Stromal cell of bone marrow (primary cell): ENCODE results near the gene PFN1.
"Not testable (repeated sequence)": the region's sequence is repeated elsewhere in the genome, so short reads cannot be mapped to it uniquely, and the experiment has no call there.

Experiments
- DNase-seq: peaks from one replicate; pipeline ENCODE4 v3.0.0-alpha.2; 2012; ENCODE audit warnings: low read depth

PFN1 gene

GRCh38 chr17:4945176-4945943, 3.0 kb downstream of the PFN1 start:
- peak; percentile 86 for DNase-seq

- DNase-seq: no peak
These were observed 3.7 kb downstream of the PFN1 start for GRCh38 chr17:4944554-4945175.

DNA sequence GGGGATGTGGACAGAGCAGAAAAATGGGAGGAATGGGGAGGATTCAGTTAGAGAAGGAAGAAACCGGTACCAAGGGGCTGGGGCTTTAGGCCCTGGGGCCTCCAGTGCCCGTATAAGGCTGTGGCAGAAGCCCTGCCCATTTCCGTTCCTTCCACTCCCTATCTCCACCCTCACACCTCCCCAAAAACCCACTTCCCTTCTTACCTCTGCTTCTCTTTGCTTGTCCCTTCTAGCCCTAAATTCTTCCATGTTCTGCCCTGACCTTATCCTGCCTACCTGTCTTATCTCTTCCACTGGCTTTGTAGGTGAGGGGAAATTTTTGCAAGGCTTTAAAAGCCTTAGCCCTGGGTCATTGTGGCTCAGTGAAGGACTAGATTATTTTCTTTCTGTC, 4.2 kb downstream of the PFN1 start:
- DNase-seq: no peak

GRCh38 chr17:4942760-4943508, 5.4 kb downstream of the PFN1 start:
- no peak for DNase-seq

DNA sequence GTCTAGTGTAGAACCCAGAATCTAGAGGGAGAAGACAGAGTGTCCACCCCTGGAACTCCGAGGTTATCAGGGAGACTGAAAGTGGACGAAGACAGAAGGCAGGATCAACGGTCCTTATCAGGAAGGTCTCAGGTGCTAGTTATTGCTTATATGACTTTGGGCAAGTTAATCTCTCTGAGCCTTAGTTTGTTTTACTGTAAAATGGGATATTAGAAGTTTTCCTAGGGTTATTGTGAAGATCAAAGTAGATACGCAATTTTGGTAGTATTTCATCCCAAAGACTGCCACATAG, 7.1 kb downstream of the PFN1 start:
- DNase-seq: no peak

GRCh38 chr17:4940555-4941318, 7.6 kb downstream of the PFN1 start:
- no peak for DNase-seq

- DNase-seq: peak; percentile 99
These were observed 8.4 kb downstream of the PFN1 start, which contains the start of the genes RNF167 and SLC25A11 for GRCh38 chr17:4939796-4940554. RNF167 (plus strand) TSS chr17:4940268; CDS start chr17:4940910, 642 bp downstream. SLC25A11 (minus strand) TSS chr17:4940046; CDS start chr17:4939910, 136 bp downstream.

GRCh38 chr17:4939546-4939795, 8.9 kb downstream of the PFN1 start:
- no peak for DNase-seq

DNA sequence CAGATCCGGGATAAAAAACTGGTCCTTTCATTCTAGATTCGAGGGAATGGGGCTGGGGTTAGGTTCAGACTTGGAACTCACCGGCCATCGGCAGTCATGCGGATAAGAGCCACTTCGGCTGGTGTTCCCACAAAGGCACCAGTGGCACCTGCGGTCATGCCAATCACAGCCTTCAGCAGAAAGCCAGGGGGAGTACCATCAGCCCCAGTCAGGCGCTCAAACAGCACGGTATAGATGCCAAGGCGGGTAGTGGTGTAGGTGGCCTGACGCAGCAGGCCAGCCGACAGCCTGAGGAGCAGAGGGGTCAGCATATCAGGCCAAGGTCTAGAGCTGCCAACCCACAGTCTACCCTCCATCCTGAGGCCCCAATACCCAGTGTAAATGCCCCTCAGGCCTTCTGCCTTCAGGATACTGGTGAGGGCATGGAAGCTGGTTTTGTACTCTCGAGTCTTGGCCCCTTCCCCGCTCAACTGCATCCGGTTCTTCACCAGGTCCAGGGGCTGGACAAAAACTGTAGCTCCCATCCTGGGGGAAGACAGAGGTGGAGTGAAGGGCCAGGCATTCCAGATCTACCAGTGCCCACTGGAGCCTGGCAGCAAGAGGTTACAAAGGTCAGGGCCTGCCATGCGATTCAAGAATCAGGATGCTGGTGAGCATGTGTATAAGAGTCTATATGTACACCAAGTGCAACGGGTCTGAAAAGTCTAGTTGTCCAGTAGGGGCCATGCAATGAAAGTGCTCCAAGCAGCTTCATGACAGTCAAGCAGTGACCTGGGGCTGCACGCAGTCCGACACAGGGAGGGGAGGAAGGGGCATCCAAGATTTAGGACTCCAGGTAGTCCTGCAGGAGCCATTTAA, 9.4 kb downstream of the PFN1 start:
- DNase-seq: no peak

- no peak for DNase-seq
These were observed 10.2 kb downstream of the PFN1 start for GRCh38 chr17:4938069-4938491.

DNA sequence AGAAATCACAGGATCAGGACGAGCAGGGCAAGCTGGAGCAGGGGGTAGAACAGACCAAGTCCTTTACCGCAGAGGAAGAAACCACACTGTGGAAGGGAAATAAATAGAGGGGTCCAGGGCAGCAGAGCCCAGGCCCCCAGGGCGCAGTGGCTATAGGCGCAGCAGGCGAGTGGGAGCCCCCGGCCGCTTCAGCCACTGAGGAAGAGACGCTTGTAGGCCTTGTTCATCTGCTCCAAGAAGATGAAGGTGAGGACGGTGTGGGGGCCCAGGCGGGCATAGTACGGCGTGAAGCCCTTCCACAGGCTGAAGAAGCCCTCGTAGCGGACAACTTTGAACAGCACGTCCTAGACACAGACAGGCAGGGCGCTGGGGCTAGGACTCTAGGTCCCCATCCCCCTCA, 10.8 kb downstream of the PFN1 start:
- DNase-seq: no peak

GRCh38 chr17:4936436-4936835, 11.9 kb downstream of the PFN1 start:
- no peak for DNase-seq

DNA sequence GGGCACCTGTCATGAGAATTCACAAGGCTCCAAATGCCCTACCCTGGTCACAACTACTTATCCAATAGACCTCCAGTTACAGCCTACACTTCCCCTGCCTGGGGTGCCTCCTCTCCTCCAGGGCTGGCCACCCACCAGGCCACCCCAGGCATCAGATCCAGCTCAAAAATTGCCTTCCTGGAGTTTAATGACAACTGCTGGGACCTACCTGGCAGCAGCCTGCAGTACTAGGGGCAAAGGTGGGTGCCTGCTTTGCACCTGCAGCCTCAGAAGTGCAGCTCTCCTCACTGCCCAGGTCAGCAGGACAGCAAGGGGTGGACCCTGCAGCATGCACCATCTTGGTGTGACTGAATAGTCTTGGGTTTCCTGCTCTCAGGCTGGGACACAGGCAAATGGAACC, 12.7 kb downstream of the PFN1 start:
- DNase-seq: no peak

DNA sequence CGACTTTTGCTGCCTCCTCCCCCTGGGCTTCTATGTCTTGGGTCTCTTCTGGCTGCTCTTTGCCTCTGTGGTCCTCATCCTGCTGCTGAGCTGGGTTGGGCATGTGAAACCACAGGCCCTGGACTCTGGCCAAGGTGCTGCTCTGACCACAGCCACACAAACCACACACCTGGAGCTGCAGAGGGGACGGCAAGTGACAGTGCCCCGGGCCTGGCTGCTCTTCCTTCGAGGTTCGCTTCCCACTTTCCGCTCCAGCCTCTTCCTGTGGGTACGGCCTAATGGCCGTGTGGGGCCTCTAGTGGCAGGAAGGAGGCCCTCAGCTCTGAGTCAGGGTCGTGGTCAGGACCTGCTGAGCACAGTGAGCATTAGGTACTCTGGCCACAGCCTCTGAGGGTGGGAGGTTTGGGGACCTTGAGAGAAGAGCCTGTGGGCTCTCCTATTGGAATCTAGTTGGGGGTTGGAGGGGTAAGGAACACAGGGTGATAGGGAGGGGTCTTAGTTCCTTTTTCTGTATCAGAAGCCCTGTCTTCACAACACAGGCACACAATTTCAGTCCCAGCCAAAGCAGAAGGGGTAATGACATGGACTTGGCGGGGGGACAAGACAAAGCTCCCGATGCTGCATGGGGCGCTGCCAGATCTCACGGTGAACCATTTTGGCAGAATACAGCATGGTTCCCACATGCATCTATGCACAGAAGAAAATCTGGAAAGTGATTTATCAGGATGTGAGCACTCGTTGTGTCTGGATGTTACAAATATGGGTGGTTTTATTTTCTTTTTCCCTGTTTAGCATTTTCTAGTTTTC, 14.0 kb downstream of the PFN1 start:
- no peak for DNase-seq

DNA sequence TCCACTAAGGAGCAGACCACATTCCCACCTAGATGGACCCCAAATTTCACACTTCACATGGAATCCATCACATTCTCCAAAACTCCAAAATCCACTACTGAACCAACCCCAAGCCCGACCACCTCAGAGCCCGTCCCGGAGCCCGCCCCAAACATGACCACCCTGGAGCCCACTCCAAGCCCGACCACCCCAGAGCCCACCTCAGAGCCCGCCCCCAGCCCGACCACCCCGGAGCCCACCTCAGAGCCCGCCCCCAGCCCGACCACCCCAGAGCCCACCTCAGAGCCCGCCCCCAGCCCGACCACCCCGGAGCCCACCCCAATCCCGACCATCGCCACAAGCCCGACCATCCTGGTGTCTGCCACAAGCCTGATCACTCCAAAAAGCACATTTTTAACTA, 14.7 kb downstream of the PFN1 start:
- no peak for DNase-seq

DNA sequence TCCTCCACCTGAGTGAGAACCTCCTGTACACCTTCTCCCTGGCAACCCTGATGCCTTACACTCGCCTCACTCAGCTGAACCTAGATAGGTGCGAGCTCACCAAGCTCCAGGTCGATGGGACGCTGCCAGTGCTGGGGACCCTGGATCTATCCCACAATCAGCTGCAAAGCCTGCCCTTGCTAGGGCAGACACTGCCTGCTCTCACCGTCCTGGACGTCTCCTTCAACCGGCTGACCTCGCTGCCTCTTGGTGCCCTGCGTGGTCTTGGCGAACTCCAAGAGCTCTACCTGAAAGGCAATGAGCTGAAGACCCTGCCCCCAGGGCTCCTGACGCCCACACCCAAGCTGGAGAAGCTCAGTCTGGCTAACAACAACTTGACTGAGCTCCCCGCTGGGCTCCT, 15.6 kb downstream of the PFN1 start:
- DNase-seq: no peak

DNA sequence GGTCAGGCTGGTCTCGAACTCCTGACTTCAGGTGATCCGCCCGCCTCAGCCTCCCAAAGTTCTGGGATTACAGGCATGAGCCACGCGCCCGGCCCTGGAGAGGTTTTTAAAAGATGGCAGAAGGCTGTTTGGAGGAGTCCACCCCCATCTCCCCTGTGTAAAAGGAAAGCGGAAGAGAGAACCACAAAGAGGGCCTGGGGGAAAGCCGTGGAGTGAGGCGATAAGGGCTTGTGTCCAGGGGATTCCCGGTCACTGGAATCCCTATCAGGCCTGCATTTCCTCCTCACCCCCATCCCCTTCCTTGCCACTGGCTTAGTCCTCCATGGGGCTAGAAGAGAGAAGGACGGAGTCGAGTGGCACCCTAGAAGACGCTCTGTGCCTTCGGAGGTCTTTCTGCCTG, 16.4 kb downstream of the PFN1 start, which contains the start of gene GP1BA:
GP1BA (plus strand) TSS at position 315 of the 400 bp plus-strand sequence. CDS start 328 bp downstream, outside the sequence.
- DNase-seq: no peak

GRCh38 chr17:4928881-4929280, 19.4 kb downstream of the PFN1 start:
- DNase-seq: no peak

DNA sequence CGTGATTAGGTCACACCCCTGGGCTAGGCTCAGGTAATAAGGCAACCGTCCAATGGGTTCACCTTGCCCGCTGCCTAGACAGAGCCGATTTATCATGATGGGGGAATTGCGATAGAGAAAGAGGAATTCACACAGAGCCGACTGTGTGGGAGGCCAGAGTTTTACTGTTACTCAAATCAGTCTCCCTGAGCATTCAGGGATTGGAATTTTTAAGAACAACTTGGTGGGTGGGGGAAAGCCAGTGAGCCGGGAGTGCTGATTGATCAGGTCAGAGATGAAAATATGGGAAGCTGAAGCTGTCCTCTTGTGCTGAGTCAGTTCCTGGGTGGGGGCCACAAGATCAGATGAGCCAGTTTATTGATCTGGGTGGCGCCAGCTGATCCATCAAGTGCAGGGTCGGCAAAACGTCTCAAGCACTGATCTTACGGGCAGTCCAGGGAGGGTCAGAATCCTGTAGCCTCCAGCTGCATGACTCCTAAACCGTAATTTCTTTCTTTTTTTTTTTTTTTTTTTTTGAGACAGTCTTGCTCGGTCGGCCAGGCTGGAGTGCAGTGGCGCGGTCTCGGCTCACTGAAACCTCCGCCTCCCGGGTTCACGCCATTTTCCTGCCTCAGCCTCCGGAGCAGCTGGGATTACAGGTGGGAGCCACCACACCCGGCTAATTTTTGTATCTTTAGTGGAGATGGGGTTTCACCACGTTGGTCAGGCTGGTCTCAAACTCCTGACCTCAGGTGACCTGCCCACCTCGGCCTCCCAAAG, 21.6 kb downstream of the PFN1 start:
- DNase-seq: not testable (repeated sequence)
